PC-3 (cell line): ENCODE results near the gene SCAPER.

ENCODE experiments used
- EZH2 ChIP-seq: fragments of 300-600 bp; sonication (generic); IDR thresholded peaks from one replicate; pipeline ENCODE4 v1.6.1; 2017; ENCODE audit warnings: antibody characterized with exemption, mild to moderate bottlenecking, low read length; ENCODE audit not compliant: unreplicated experiment
- TF ChIP-seq, protein P1 (sequence below): fragments of 300-600 bp; sonication (generic); conservative IDR thresholded peaks from 2 replicates; pipeline ENCODE4 v1.5.1; 2017; ENCODE audit warnings: antibody characterized with exemption, low read depth, mild to moderate bottlenecking, low read length

DNA sequence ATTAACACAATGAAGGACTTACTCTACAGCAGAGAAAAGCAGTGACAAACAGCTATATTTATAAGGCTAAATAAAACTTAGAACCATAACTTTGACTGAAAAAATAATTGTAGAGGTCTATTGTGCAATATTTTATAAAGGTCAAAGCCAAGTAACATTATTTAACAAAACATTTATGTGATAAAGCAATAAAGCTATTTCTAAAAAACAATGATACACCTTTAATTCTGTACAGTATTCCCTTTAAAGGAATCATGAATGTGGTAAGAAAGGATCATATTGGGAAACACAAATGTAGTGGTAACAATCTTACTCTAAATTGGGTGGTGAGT, 332.2 kb downstream of the SCAPER start:
- TF ChIP-seq, protein P1, sequence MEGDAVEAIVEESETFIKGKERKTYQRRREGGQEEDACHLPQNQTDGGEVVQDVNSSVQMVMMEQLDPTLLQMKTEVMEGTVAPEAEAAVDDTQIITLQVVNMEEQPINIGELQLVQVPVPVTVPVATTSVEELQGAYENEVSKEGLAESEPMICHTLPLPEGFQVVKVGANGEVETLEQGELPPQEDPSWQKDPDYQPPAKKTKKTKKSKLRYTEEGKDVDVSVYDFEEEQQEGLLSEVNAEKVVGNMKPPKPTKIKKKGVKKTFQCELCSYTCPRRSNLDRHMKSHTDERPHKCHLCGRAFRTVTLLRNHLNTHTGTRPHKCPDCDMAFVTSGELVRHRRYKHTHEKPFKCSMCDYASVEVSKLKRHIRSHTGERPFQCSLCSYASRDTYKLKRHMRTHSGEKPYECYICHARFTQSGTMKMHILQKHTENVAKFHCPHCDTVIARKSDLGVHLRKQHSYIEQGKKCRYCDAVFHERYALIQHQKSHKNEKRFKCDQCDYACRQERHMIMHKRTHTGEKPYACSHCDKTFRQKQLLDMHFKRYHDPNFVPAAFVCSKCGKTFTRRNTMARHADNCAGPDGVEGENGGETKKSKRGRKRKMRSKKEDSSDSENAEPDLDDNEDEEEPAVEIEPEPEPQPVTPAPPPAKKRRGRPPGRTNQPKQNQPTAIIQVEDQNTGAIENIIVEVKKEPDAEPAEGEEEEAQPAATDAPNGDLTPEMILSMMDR: no peak
- TF ChIP-seq EZH2: no peak
